Activated CD8-positive, alpha-beta memory T cell treated with anti-CD3 and anti-CD28 coated beads, Interleukin-2, amount 10 ng/mL, durations not matched to agents 7 days and 5 days (primary cell): ENCODE measurements around the gene CELA2B. TPM values are rescaled to one million over a fixed set of nuclear protein-coding genes. Genes with fewer than 3 reads are reported as not detected.

ENCODE experiments used
- ATAC-seq: fragments of 150-1000 bp; cut with Tn5 transposase; one replicate; pipeline ENCODE4 v1.10.0; 2021; ENCODE audit warnings: moderate library complexity
- CTCF ChIA-PET: fragments of 350-600 bp; sonication (Branson Sonifier 250); formaldehyde crosslinking; loops from one replicate; lab custom pipeline; 2021; ENCODE audit warnings: antibody characterized with exemption; lab: Charles Lee
- DNase-seq: peaks from one replicate; pipeline ENCODE4 v3.0.0-alpha.2; 2020
- H3K27ac Mint-ChIP-seq: one replicate; pipeline ENCODE4 v1.8.0; 2021; ENCODE audit warnings: mild to moderate bottlenecking, mixed read lengths
- H3K27me3 Mint-ChIP-seq: one replicate; pipeline ENCODE4 v1.8.0; 2021; ENCODE audit warnings: mixed read lengths
- H3K36me3 Mint-ChIP-seq: one replicate; pipeline ENCODE4 v1.8.0; 2021; ENCODE audit warnings: mild to moderate bottlenecking, mixed read lengths
- H3K4me1 Mint-ChIP-seq: one replicate; pipeline ENCODE4 v1.8.0; 2021; ENCODE audit warnings: mixed read lengths
- H3K4me3 Mint-ChIP-seq: one replicate; pipeline ENCODE4 v1.8.0; 2021; ENCODE audit warnings: mild to moderate bottlenecking, moderate library complexity, mixed read lengths
- H3K9me3 Mint-ChIP-seq: one replicate; pipeline ENCODE4 v1.8.0; 2022; ENCODE audit warnings: low read depth, mixed read lengths
- total RNA-seq, 2 experiments: library from RNA; stranded (reverse); gene quantifications; one replicate each; pipeline ENCODE4 v1.2.3, GENCODE V29; 2021

Gene CELA2B
- total RNA-seq, 2 experiments from 2014 or later = not detected

- H3K27me3 Mint-ChIP-seq = no peaks in the 10 kb centered on the region
- CTCF ChIA-PET = no interaction called here
- no peak overlapping the region for H3K27ac Mint-ChIP-seq
- H3K9me3 Mint-ChIP-seq = no peaks in the 10 kb centered on the region
- DNase-seq = no peak
- H3K4me3 Mint-ChIP-seq = peak overlapping the region; percentile 87
- peaks cover 53% of the 10 kb centered on the region for H3K4me1 Mint-ChIP-seq
- no peak for ATAC-seq
- H3K36me3 Mint-ChIP-seq = peaks cover 17% of the 10 kb centered on the region
These were observed 46.6 kb downstream of the CELA2B start for GRCh38 chr1:15522551-15522950.

GRCh38 chr1:15523104-15524020, 47.5 kb downstream of the CELA2B start:
- ATAC-seq (no peak), DNase-seq (no peak)
- Mint-ChIP-seq H3K36me3 (peaks cover 9% of the 10 kb centered on the region), H3K9me3 (no peaks in the 10 kb centered on the region), H3K27me3 (no peaks in the 10 kb centered on the region), H3K4me3 (peak overlapping the region; percentile 87), H3K4me1 (peaks cover 54% of the 10 kb centered on the region), H3K27ac (peak overlapping the region; percentile 100)
- CTCF ChIA-PET = interaction anchor here (1.0 to 1.3 kb wide), 3 partner anchors 56 to 218 kb away, joined by 3 to 4 read pairs (median 3); no protein-coding TSS in a partner anchor

GRCh38 chr1:15524021-15524282, 48.0 kb downstream of the CELA2B start, which contains the start of gene CASP9:
TSS of gene CASP9 (minus strand) at chr1:15524215. CDS start at chr1:15524200, 15 bp downstream.
- peak within 1 kb of the TSS; percentile 100 for H3K27ac Mint-ChIP-seq
- H3K9me3 Mint-ChIP-seq = no peaks in the 10 kb centered on the region
- no peak for DNase-seq
- peaks cover 55% of the 10 kb centered on the region for H3K4me1 Mint-ChIP-seq
- peaks cover 7% of the 10 kb centered on the region for H3K36me3 Mint-ChIP-seq
- no peak for ATAC-seq
- CTCF ChIA-PET = interaction anchor here (1.0 to 1.3 kb wide), 3 partner anchors 55 to 217 kb away, joined by 3 to 4 read pairs (median 3); no protein-coding TSS in a partner anchor
- H3K4me3 Mint-ChIP-seq = peak within 1 kb of the TSS; percentile 87
- no peaks in the 10 kb centered on the region for H3K27me3 Mint-ChIP-seq

- Mint-ChIP-seq H3K4me1 (peaks cover 55% of the 10 kb centered on the region), H3K36me3 (peaks cover 5% of the 10 kb centered on the region)
These were observed 48.6 kb downstream of the CELA2B start for GRCh38 chr1:15524283-15525049.

GRCh38 chr1:15525050-15526020, 49.4 kb downstream of the CELA2B start:
- Mint-ChIP-seq H3K4me1 (peaks cover 52% of the 10 kb centered on the region), H3K27me3 (no peaks in the 10 kb centered on the region), H3K9me3 (no peaks in the 10 kb centered on the region), H3K27ac (peak overlapping the region; percentile 100), H3K36me3 (peaks cover 4% of the 10 kb centered on the region), H3K4me3 (peak overlapping the region; percentile 87)
- CTCF ChIA-PET = interaction anchor here (0.7 kb wide), 1 partner anchor 114 kb away, joined by 3 read pairs; no protein-coding TSS in a partner anchor
- ATAC-seq (peak; percentile 69), DNase-seq (no peak)

More at GRCh38 chr1:15524283-15525049, 48.6 kb downstream of the CELA2B start:
- H3K27me3 Mint-ChIP-seq = no peaks in the 10 kb centered on the region
- peak; percentile 59 for ATAC-seq
- peak overlapping the region; percentile 87 for H3K4me3 Mint-ChIP-seq
- no peaks in the 10 kb centered on the region for H3K9me3 Mint-ChIP-seq
- H3K27ac Mint-ChIP-seq = peak overlapping the region; percentile 100
- DNase-seq = peak; percentile 100
- CTCF ChIA-PET = interaction anchor here (0.7 to 1.3 kb wide), 4 partner anchors 55 to 217 kb away, joined by 3 to 4 read pairs (median 3); no protein-coding TSS in a partner anchor

- ATAC-seq (no peak), DNase-seq (no peak)
- Mint-ChIP-seq H3K9me3 (no peaks in the 10 kb centered on the region), H3K27ac (peak overlapping the region; percentile 100), H3K27me3 (no peaks in the 10 kb centered on the region), H3K4me1 (peaks cover 55% of the 10 kb centered on the region), H3K4me3 (peak overlapping the region; percentile 87), H3K36me3 (peaks cover 8% of the 10 kb centered on the region)
- CTCF ChIA-PET = interaction anchor here (0.6 kb wide), 1 partner anchor 65 kb away, joined by 6 read pairs; no protein-coding TSS in a partner anchor
These were observed 50.2 kb downstream of the CELA2B start for GRCh38 chr1:15526021-15526489.

GRCh38 chr1:15526490-15527339, 50.8 kb downstream of the CELA2B start, which contains the start of gene DNAJC16:
TSS of gene DNAJC16 (plus strand) at chr1:15526848. CDS start at chr1:15529106, 2,258 bp downstream.
- Mint-ChIP-seq H3K27ac (peak within 1 kb of the TSS; percentile 100), H3K36me3 (peaks cover 8% of the 10 kb centered on the region), H3K4me1 (peaks cover 53% of the 10 kb centered on the region), H3K4me3 (peak within 1 kb of the TSS; percentile 87), H3K9me3 (no peaks in the 10 kb centered on the region), H3K27me3 (no peaks in the 10 kb centered on the region)
- CTCF ChIA-PET = interaction anchor here (0.6 to 1.3 kb wide), 2 partner anchors 65 to 91 kb away, joined by 3 to 6 read pairs; no protein-coding TSS in a partner anchor
- peak; percentile 63 for ATAC-seq
- DNase-seq = peak; percentile 99

- ATAC-seq (no peak), DNase-seq (peak; percentile 22)
- Mint-ChIP-seq H3K9me3 (no peaks in the 10 kb centered on the region), H3K4me3 (no peak overlapping the region), H3K27ac (no peak overlapping the region), H3K4me1 (peaks cover 39% of the 10 kb centered on the region), H3K36me3 (peaks cover 8% of the 10 kb centered on the region), H3K27me3 (no peaks in the 10 kb centered on the region)
- CTCF ChIA-PET = interaction anchor here (0.7 kb wide), 1 partner anchor 544 kb away, joined by 3 read pairs; no protein-coding TSS in a partner anchor
These were observed 55.1 kb downstream of the CELA2B start for GRCh38 chr1:15531003-15531402.

- H3K27me3 Mint-ChIP-seq = no peaks in the 10 kb centered on the region
- peaks cover 12% of the 10 kb centered on the region for H3K36me3 Mint-ChIP-seq
- DNase-seq (no peak), ATAC-seq (no peak)
- H3K27ac Mint-ChIP-seq = no peak overlapping the region
- peaks cover 33% of the 10 kb centered on the region for H3K4me1 Mint-ChIP-seq
- CTCF ChIA-PET = no interaction called here
- no peaks in the 10 kb centered on the region for H3K9me3 Mint-ChIP-seq
- no peak overlapping the region for H3K4me3 Mint-ChIP-seq
These were observed 55.8 kb downstream of the CELA2B start for GRCh38 chr1:15531682-15532081.

- CTCF ChIA-PET = no interaction called here
- DNase-seq = no peak
- Mint-ChIP-seq H3K27ac (no peak overlapping the region), H3K9me3 (no peaks in the 10 kb centered on the region), H3K4me1 (no peaks in the 10 kb centered on the region), H3K4me3 (no peak overlapping the region), H3K36me3 (peaks cover 20% of the 10 kb centered on the region), H3K27me3 (no peaks in the 10 kb centered on the region)
- no peak for ATAC-seq
These were observed 62.9 kb downstream of the CELA2B start for GRCh38 chr1:15538771-15539170.

- Mint-ChIP-seq H3K4me1 (no peaks in the 10 kb centered on the region), H3K4me3 (no peak overlapping the region), H3K9me3 (no peaks in the 10 kb centered on the region), H3K27me3 (no peaks in the 10 kb centered on the region), H3K36me3 (peaks cover 20% of the 10 kb centered on the region), H3K27ac (no peak overlapping the region)
- CTCF ChIA-PET = no interaction called here
- ATAC-seq (no peak), DNase-seq (no peak)
These were observed 64.3 kb downstream of the CELA2B start for GRCh38 chr1:15540186-15540585.
